ENCODE data around the gene CDK14. TPM values are rescaled to one million over a fixed set of nuclear protein-coding genes. Genes with fewer than 3 reads are reported as not detected.

The CDK14 gene
- total RNA-seq, 1 donor from 2014 or later = 23.5 TPM

DNA sequence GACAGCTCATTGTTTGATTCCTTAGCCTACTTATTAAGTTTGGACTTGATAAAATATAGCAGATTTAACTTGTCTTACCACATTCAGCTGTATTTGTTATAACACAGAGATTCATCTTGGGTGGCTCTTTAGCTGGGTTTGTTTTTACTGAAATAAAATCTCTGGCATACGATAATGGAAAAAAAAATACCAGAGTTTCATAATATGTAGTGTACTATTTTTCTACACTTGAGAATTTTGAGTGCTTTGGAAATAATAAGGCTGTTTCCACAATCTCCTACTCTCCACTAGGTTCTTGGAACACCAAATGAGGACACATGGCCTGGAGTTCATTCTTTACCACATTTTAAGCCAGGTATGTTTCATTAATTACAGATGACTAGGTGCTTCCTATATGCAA is 449.5 kb downstream of the CDK14 start:
- DNase-seq (ENCODE audit: low spot score) = no peak

DNA sequence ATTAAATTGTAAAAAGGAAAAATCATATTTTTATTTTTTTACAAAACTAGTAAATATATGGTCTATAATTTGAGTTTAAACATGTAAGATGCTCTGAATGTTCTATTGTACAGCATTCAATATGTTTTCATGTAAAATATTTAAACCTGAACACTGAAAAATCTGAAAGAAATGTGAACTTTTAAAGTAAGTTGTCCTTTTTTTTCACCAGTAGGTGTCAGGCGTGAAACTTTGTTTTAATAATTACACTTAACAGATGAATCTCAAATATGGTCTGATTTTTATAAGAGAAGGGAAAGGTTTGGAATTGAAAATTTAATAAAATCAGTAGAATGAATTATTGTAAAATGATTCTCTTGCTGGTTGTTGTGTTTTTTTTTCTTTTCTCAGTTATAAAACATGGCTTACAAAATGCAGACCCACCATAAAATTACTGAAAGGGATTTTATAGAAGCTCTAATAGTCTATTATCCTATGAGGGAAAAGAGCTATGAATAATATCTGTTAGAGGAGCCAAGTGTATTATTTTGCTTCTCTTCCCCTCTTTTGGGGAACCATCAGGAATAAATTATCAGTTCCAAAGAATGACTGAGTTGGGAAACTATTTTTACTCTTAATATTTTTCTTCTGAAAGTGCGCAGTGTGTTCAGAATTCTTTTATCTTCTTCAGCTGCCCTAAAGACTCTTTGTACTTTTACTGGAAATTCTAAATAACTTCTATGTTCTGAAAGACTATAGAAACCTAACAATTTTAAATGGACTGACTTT is 450.4 kb downstream of the CDK14 start:
- DNase-seq (ENCODE audit: low spot score) = no peak

DNA sequence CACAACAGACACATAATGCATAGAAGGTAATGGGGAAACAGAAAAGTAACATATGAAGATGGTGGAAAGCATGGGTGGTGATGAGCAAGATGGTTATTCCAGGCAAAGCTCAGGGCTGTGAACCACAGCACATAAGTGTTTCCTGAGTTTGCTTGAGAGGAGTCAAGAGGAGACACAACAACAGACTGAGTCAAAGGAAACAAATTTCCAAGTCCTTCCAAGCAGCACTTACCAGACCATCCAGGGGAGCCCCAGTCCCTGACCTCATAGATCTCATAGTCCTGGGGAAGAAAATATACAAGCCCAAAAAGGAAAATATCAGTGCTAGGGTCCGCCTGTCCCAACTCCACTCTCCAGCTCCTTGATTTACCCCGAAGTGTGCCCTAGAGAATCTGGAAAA is 451.5 kb downstream of the CDK14 start:
- no peak for DNase-seq (ENCODE audit: low spot score)

DNA sequence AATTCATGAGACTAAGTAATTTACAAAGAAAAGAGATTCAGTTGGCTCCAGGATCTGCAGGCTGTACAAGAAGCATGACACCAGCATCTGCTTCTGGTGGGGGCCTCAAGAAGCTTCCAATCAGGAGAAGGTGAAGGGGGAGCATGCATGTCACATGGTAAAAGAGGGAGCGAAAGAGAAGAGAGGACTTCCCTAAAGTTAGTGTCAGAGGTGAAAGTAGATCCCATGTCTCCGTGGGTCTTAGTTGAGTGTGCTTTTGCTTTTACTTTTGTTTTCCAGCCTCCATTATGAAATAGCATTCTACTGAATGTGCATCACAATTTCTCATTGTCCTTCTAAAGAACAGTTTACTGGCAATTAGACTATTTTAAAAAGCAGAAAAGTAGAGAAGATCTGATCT is 454.6 kb downstream of the CDK14 start:
- no peak for DNase-seq (ENCODE audit: low spot score)

DNA sequence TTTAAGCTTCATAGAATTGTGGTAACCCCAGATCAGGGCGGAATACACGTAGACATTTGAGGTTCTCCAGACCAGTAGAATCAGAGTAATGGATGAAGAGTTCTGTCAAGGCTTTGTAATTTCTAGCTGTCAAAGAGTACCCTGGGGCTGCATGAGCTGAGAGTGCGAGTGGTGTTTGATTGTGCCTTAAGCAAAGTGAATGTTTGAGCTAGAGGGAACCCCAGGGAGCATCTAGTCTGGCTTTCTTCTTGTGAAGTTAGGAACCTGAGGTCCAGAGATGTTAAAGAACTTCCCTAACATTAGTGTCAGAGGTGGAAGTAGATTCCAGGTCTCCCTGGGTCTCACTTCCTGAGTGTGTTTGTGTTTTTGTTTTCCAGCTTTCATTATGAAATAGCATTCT is 455.8 kb downstream of the CDK14 start:
- no peak for DNase-seq (ENCODE audit: low spot score)

DNA sequence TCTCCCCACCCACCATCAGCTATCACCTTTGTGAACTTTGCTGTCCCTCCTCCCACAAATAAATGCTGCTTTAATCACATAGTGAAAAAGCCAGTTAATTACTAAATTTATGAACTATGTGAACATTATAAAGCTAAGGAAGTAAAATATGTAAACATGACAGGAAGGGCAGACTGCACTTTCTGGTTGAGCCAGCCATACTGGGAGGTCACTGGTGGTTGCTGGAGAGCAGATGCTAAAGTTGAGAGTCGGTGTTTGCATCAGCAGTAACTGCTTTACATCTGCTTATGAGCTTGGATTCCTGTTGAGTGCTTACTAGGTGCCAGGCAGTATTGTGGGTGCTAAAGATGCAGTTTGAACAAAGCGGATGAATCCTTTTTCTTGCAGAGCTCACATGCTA is 458.3 kb downstream of the CDK14 start:
- no peak for DNase-seq (ENCODE audit: low spot score)

DNA sequence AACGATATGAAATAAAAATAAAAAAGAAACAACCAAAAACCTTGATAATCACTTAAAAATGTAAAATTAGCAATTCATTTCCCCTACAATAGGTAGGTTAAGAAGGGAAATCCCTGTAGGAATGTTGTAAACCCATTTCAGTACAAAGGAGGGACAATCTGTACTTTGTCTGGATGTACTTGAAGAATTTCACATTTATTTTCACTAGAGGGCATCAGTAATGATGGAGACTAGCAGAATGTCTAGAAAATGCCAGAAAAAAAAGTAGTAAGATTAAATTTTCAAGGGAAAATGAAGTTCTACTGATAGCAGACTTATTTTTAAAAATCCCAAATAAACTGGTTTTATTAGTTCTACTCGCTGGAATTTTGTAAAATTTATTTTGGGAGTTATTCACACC is 459.1 kb downstream of the CDK14 start:
- no peak for DNase-seq (ENCODE audit: low spot score)

DNA sequence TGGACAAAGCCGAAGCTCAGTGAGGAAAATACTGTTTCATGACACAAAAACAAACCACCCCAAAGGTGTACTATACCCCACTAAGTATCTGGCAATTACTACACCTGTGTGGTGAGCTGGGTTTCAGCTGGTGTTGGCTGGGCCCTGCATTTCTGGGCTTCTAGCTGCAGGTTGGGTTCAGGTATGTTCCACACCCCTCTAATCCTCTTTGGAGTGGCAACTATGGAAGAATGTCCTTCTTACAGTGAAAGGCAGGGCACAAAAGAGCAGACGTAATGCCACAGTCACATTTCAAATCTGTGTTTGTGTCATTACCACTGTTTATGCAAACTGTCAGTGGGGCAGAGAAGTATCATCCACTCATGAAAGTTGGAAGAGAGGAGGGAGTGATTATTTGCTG is 466.6 kb downstream of the CDK14 start:
- DNase-seq (ENCODE audit: low spot score) = no peak

DNA sequence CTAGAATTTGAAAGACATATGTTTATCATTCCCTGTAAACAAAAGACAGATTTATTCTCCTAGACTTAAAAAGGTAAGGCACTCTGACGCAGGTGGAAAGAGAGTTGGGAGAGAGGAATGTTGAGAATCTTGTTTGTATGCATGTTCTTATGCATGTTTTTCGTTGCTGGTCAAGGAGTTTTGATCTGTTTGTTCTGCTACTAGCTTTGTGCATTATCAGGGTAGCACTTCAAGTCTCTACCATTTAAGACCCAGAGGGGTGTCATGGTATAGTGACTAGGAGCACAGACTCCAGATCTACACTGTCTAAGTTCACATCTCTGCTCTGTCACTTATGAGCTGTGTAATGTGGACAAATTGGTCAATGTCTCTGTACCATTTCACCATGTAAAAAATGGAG is 467.9 kb downstream of the CDK14 start:
- no peak for DNase-seq (ENCODE audit: low spot score)

DNA sequence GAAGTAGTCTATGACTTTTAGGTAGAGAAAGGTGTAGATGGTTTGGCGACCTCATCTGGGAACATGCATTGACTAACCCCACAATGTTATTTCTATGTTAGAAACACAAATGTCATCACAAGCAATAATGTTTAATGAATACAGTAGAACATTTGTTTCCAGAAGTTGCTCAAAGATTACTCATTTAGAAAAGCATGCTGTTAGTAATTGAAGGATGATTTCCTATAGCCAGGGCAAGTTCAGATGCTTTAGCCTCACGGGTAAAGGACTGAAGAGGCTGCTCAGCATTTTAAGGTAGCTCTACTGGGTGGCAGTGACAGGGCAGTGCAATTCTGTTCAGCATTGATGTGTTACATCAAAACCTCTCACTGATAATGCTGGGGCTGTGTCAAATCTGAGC is 468.8 kb downstream of the CDK14 start:
- no peak for DNase-seq (ENCODE audit: low spot score)

DNA sequence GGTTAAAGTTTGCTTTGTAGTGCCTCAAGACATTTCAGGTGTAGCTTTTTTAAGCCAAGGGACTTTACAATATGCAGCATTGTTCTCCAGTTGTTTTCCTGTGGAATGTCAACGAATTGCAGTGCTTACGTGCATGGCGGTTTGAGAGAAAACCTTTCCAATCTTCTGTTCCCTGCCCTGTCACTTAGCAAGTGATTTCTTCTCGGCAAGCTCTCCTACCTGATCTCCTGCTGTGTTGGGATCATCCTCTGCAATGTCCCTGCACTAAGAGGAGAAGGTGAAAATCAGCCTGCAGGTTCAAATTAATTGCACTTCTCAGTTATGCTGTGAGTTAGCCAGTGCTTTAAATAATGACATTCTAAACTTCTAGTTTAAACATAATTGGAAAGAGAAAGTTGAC is 470.5 kb downstream of the CDK14 start:
- DNase-seq (ENCODE audit: low spot score) = no peak

DNA sequence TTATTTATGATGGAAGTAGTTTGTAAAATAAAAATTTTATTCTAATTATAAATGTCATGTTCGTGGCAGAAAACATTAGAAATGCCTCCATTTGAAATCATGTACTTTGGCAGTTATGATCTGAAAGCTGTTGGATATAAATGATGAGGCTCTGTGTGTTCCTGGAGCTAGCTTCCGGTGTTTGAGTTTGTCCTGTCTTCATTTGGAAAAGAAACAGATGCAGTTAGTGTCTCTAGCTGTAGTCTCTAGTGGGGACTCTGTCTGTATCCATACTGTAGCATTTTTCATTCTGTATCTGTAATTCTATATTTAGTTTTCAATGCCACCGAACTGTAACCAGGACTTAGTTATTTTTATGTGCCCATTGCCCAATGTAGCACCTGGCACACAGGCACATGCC is 471.1 kb downstream of the CDK14 start:
- DNase-seq (ENCODE audit: low spot score) = no peak

DNA sequence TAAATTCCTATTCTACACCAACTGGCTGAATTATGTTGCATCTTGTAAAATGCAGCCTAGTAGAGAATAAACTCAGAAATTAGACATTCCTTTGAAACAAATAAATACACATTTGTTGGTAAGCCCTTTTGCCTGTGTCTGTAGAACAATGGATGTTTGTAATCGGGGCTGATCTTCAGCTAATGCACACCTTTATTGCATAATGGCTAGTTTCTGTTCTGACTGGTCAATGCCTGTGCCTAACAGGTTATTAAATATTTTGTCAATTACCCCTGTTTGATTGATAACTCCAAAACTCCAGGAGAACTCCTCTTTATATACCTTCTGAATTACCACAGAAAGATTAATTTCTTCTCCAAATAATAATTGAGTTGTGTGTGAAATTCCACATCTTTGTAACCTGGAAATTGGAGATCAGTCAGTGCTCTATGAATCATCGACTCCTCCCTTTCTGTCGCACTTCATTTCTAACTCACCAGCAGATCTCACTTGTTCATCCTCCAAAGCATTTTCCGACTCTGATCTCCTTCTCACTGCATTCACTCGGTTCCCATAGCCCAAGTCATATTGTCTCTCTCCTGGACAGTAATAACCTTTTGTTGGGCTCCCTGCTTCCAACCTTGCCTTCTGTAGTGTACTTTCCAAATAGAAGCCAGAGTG is 472.1 kb downstream of the CDK14 start:
- no peak for DNase-seq (ENCODE audit: low spot score)

DNA sequence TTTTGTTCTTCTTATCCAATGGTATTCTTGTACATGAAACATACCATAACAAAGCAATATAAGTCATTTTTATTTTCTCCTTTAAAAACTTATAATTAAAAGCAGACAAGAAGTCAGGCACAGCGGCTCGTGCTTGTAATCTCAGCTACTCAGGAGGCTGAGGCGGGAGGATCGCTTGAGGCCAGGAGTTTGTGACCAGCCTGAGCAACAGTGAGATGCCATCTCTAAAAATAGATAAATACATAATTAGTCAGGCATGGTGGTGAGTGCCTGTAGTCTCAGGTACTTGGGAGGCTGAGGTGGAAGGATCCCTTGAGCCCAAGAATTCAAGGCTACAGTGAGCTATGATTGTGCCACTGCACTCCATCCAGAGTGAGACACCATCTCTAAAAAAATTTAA is 473.0 kb downstream of the CDK14 start:
- DNase-seq (ENCODE audit: low spot score) = no peak

DNA sequence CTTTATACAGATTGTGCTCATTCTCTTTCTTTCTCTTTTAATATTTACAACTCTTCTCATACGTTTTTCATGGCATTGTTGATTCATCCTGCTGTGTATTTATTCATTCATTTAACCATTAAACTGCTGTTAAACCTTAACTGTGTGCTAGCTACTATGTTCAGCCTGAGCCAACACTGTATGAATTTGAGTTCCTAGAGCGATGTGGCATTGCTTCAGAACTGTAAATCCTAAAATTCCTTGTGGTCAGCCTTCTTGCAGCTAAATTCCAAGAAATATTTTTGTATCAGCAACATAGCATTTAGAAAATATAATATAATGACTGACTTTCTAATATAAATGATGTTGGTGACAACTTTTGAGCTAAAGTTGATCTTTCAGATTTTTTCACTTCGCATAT is 483.4 kb downstream of the CDK14 start:
- DNase-seq (ENCODE audit: low spot score) = no peak

DNA sequence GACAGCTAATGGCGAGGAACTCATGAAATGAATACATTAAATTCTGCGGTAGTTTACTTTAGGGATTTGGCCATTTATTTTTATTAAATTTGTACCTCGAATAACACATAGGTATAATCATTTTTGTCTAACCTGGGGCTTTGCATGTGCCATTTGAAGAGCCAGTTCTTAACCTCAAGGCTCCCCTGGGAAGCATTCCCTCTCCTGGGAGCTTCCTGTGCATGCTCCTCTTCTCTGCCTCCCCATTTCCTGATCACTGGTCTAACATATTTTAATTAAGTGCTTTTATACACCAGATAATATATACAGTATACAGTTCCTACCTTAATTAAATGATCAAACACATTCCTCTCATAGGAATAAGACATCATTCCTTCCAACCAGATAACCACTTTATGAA is 484.2 kb downstream of the CDK14 start:
- no peak for DNase-seq (ENCODE audit: low spot score)

DNA sequence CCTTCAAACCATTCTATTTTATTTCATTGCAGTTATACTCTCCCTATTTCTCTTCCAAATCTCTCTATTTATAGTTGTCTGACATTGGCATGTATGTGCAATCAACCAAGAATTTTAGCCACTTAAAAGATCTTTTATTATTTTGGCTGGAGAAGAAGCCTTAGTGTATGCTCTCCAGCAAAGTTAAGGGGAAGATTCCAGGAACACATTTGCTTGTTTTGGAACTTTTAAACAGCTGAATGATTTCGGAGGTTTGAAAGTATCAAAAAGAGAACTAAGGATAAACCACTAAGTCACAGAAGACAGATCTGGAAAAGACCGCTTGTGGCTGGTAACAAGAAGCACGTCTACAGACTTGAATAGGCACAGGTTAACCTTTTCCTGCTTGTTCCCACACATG is 485.9 kb downstream of the CDK14 start:
- DNase-seq (ENCODE audit: low spot score) = no peak

DNA sequence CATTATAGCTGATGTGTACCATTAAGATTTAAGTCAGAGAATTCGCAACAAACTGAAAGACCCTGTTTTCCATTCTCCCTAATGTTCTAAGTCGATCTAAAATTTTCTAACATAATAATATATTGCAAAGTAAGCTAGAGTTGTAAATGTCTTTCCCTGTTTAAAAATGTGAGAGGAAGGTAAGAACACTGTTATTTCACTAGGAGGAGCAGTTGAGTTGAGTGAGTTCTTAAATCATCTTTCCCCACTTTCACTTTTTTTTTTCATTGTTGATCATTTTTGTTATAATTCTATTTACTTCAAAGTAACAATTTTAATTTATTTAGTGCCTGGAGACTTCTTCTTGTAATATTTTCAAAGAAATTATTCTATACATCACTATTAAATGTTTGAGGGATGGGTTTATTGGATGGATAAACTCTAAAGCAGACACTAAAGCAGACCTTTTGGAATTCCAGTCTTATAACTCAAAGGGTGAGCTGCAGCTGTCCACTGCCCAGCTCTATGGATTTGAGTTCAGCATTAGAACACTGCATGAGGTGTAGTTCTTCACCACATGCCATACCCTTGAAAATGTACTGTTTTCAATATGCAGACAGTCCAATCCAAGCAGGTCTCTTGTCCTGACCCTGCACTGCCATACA is 486.9 kb downstream of the CDK14 start:
- no peak for DNase-seq (ENCODE audit: low spot score)

DNA sequence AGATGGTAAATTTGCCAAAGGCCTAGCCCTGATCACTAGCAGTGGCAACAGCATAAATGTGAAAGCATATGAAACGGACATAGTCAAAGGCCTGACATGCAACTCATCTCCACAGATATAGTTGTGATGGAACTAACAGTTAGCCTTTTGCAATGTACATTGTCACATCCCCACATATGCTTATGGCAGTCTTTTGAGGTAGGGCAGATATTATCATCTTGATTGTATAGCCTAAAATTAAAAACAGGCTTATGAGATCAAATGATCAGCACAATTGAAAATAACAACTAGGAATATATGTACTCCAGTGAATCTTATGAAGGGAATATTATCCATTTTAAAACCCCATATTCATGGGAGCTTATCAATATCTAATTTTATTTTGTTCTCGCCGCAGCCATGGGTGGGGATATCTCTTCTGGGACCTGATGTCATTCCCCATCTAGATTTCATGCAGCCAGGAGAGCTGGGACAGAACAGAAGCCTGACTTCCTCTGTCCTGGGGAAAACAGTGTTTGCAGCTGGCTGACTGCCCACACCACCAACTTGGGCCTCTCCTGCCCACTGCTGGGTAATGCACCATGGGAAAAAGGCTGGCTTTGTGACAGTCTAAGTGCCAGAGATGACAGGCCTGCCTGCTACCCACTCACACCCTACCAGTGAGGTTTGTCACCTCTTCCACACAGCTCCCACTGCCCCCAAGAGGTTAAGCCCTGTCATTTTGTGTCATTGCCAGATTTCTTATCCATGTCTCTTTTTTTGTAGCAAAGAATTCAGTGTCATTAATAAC is 487.9 kb downstream of the CDK14 start:
- no peak for DNase-seq (ENCODE audit: low spot score)

DNA sequence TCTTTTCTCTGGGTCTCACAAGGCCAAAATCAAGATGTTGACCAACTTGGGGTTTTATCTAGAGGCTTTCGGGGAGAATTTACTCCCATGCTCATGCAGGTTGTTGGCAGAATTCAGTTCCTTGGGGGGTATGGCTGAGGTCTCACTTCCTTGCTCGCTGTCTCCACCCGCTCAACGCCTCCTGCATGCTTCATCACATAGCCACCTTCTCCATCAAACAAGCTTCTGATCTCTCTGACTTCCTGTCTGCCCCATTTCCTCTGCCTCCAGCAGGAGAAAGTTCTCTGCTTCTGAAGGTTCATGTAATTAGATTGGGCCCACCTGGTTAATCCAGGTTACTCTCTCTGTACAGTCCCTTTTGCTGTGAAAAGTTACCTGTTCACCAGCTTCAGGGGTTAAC is 489.1 kb downstream of the CDK14 start:
- no peak for DNase-seq (ENCODE audit: low spot score)

DNA sequence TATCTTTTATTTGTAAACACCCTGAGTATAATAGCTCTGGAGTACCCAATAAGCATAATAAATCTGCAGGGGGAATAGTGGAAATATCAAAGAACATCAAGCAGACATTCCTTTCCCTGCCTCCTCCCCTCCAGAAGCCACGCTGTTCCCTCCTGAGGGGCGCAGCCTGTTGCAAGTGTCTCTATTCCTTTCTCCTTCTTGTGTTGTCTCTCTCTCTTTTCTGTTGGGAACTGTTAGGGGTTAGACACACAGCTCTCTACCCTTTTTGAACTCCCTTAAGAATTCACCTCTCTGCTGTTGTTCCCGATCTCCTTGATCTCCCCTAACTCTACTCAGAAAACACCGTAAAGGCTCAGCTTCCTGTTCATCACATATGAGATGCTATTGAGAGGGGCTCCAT is 490.1 kb downstream of the CDK14 start:
- no peak for DNase-seq (ENCODE audit: low spot score)

DNA sequence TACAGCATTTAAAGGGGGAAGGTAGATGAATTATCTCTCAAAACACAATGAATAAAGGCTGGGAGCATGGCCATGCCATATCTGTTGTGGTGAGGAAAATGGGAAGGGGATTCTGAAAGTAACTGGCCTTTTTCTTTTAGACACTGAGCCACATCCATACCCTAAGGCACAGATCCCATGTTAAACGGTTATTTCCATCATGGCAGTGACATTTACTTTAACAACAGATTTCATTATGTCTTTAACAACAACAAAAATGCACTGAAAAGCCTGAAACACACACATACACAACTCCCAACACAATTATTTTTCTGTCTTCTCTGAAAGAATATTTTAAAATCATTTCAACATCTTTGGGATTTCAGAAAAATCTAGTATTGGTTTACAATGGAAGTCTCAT is 492.0 kb downstream of the CDK14 start:
- no peak for DNase-seq (ENCODE audit: low spot score)

DNA sequence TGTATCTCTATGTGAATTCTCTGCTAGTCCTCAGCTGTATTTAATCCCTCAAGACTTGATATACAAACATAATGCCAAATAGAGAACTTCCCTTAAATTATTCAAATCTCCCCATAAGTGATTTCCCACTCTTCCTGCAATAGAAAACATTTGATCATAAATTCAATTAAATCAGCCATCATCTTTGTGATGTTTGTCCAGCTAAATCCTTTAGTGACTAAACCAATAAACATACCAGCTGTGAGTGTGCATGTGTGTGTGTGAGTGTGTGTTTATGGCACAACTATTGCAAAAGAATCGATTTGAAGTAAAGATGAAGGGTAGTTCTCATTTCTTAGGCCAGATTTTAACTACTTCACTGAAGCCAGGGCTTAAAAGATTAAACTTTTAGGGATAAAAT is 492.6 kb downstream of the CDK14 start:
- DNase-seq (ENCODE audit: low spot score) = no peak

Data from ureter (tissue), 1 donor.